Fibroblast of lung (primary cell): Measurements from ENCODE around the gene RNF186. TPM values are rescaled to one million over a fixed set of nuclear protein-coding genes. Genes with fewer than 3 reads are reported as not detected.

ENCODE experiments used
- DNase-seq, 2 donors: peaks; one replicate each; pipeline versions ENCODE4 v3.0.0 to v3.0.0-alpha.2; 2010; ENCODE audit warnings: low read depth in 2 of 2
- H2AFZ ChIP-seq: 2 replicates; pipeline ENCODE4 v1.5.1; 2012; ENCODE audit warnings: low read length, control low read depth, inconsistent platforms
- H3K27ac ChIP-seq: 2 replicates; pipeline ENCODE4 v1.5.1; 2011; ENCODE audit warnings: low read length, control low read depth; ENCODE audit not compliant: insufficient read depth
- H3K27me3 ChIP-seq: 2 replicates; pipeline ENCODE4 v1.5.1; 2011; ENCODE audit warnings: mild to moderate bottlenecking, low read length; ENCODE audit not compliant: control insufficient read depth, insufficient read depth
- H3K36me3 ChIP-seq: 2 replicates; pipeline ENCODE4 v1.5.1; 2011; ENCODE audit warnings: low read length; ENCODE audit not compliant: control insufficient read depth, insufficient read depth
- H3K4me1 ChIP-seq: 2 replicates; pipeline ENCODE4 v1.5.1; 2011; ENCODE audit warnings: low read length; ENCODE audit not compliant: control insufficient read depth, insufficient read depth; ENCODE audit errors: extremely low read depth
- H3K4me2 ChIP-seq: 2 replicates; pipeline ENCODE4 v1.5.1; 2011; ENCODE audit warnings: low read length, control low read depth; ENCODE audit not compliant: insufficient read depth; ENCODE audit errors: extremely low read depth
- H3K4me3 ChIP-seq, 4 experiments: fragments of 200-600 bp in 1 of 4; sonication (generic) in 1 of 4; replicated peaks in 1 of 4; 2 replicates each; pipeline ENCODE4 v1.5.1; 2011 to 2016; ENCODE audit warnings: low read length in 4 of 4, low read depth in 3 of 4, mild to moderate bottlenecking in 3 of 4, control low read depth in 2 of 4, inconsistent platforms in 1 of 4, mixed read lengths in 1 of 4; ENCODE audit not compliant: insufficient read depth in 1 of 4; ENCODE audit errors: control extremely low read depth in 1 of 4
- H3K79me2 ChIP-seq: 2 replicates; pipeline ENCODE4 v1.5.1; 2012; ENCODE audit warnings: mild to moderate bottlenecking, low read length, inconsistent platforms; ENCODE audit not compliant: control insufficient read depth, insufficient read depth
- H3K9ac ChIP-seq: 2 replicates; pipeline ENCODE4 v1.5.1; 2011; ENCODE audit warnings: mild to moderate bottlenecking, low read length, control low read depth; ENCODE audit not compliant: insufficient read depth
- H3K9me3 ChIP-seq: 2 replicates; pipeline ENCODE4 v1.5.1; 2012; ENCODE audit warnings: low read depth, low read length; ENCODE audit not compliant: control insufficient read depth, insufficient read depth
- H4K20me1 ChIP-seq: 2 replicates; pipeline ENCODE4 v1.5.1; 2011; ENCODE audit warnings: low read length; ENCODE audit not compliant: control insufficient read depth, insufficient read depth; ENCODE audit errors: extremely low read depth
- EZH2 ChIP-seq: IDR thresholded peaks from 2 replicates; pipeline ENCODE4 v1.5.1; 2012; ENCODE audit warnings: low read length, control low read depth, mild to moderate bottlenecking; ENCODE audit errors: missing control alignments
- polyA plus RNA-seq, 2 donors: library from polyadenylated mRNA; depleted of rRNA in 1 of 2; stranded (reverse) in 1 of 2; unstranded in 1 of 2; fragments of >200 nt; gene quantifications; 2 replicates each; pipeline ENCODE4 v1.2.1, GENCODE V29; 2011 to 2012; ENCODE audit warnings: missing spikeins in 1 of 2
- total RNA-seq: library from RNA; depleted of rRNA; stranded (reverse); fragments of >200 nt; gene quantifications from 2 replicates; pipeline ENCODE4 v1.2.1, GENCODE V29; 2014
- TF ChIP-seq, protein P1 (sequence below), 2 donors: IDR thresholded peaks in 1 of 2; conservative IDR thresholded peaks in 1 of 2; 1 replicate in 1 of 2; 2 replicates in 1 of 2; pipeline ENCODE4 v1.5.1; 2011 to 2012; ENCODE audit warnings: low read length in 2 of 2, control low read depth in 1 of 2, inconsistent platforms in 1 of 2, low read depth in 1 of 2, mild to moderate bottlenecking in 1 of 2

RNF186 gene
- total and polyA plus RNA-seq, 2 donors (not counting 1 experiment from before 2014, with no cell fraction given), result not detected

GRCh38 chr1:19824541-19824940 lies 9.5 kb upstream of the RNF186 start:
- no peak for TF ChIP-seq EZH2
- TF ChIP-seq, protein P1, sequence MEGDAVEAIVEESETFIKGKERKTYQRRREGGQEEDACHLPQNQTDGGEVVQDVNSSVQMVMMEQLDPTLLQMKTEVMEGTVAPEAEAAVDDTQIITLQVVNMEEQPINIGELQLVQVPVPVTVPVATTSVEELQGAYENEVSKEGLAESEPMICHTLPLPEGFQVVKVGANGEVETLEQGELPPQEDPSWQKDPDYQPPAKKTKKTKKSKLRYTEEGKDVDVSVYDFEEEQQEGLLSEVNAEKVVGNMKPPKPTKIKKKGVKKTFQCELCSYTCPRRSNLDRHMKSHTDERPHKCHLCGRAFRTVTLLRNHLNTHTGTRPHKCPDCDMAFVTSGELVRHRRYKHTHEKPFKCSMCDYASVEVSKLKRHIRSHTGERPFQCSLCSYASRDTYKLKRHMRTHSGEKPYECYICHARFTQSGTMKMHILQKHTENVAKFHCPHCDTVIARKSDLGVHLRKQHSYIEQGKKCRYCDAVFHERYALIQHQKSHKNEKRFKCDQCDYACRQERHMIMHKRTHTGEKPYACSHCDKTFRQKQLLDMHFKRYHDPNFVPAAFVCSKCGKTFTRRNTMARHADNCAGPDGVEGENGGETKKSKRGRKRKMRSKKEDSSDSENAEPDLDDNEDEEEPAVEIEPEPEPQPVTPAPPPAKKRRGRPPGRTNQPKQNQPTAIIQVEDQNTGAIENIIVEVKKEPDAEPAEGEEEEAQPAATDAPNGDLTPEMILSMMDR (conservative IDR thresholded peaks at IDR 0.05 in 1 of 2, IDR thresholded peaks at IDR 0.05 in 1 of 2; ENCODE audit: low read depth in 1 of 2, low read length in 2 of 2), result no peak
- H3K27me3 ChIP-seq, result peaks cover 5% of the 10 kb centered on the region

GRCh38 chr1:19824036-19824435 lies 9.0 kb upstream of the RNF186 start:
- no peak overlapping the region for H2AFZ ChIP-seq
- H3K27ac ChIP-seq, result no peak overlapping the region
- H3K4me3 ChIP-seq, result no peak overlapping the region
- no peak overlapping the region for H3K4me2 ChIP-seq
- H3K9ac ChIP-seq, result no peak overlapping the region
- no peaks in the 10 kb centered on the region for H4K20me1 ChIP-seq
- H3K27me3 ChIP-seq, result peaks cover 5% of the 10 kb centered on the region
- H3K9me3 ChIP-seq, result no peaks in the 10 kb centered on the region
- no peaks in the 10 kb centered on the region for H3K79me2 ChIP-seq
- H3K36me3 ChIP-seq, result no peaks in the 10 kb centered on the region
- TF ChIP-seq EZH2, result no peak
- TF ChIP-seq, protein P1 (conservative IDR thresholded peaks at IDR 0.05 in 1 of 2, IDR thresholded peaks at IDR 0.05 in 1 of 2; ENCODE audit: low read depth in 1 of 2, low read length in 2 of 2), result no peak
- no peaks in the 10 kb centered on the region for H3K4me1 ChIP-seq
- no peak for DNase-seq

More at GRCh38 chr1:19824541-19824940, 9.5 kb upstream of the RNF186 start:
- Histone ChIP-seq H3K4me1 (no peaks in the 10 kb centered on the region), H2AFZ (no peak overlapping the region), H4K20me1 (no peaks in the 10 kb centered on the region), H3K79me2 (no peaks in the 10 kb centered on the region), H3K9me3 (no peaks in the 10 kb centered on the region), H3K9ac (no peak overlapping the region), H3K27ac (no peak overlapping the region), H3K4me2 (no peak overlapping the region), H3K4me3 (no peak overlapping the region), H3K36me3 (no peaks in the 10 kb centered on the region)
- DNase-seq, result peak in 1 of 2 donors; percentile 30

GRCh38 chr1:19819701-19820100 lies 4.6 kb upstream of the RNF186 start:
- TF ChIP-seq, protein P1 (conservative IDR thresholded peaks at IDR 0.05 in 1 of 2, IDR thresholded peaks at IDR 0.05 in 1 of 2; ENCODE audit: low read depth in 1 of 2, low read length in 2 of 2), result no peak
- no peak for TF ChIP-seq EZH2
- no peak for DNase-seq
- no peak overlapping the region for H2AFZ ChIP-seq

More at GRCh38 chr1:19819701-19820100, 4.6 kb upstream of the RNF186 start:
- Histone ChIP-seq H3K4me2 (no peak overlapping the region), H3K27me3 (peaks cover 2% of the 10 kb centered on the region), H4K20me1 (no peaks in the 10 kb centered on the region), H3K9me3 (no peaks in the 10 kb centered on the region), H3K9ac (no peak overlapping the region), H3K27ac (no peak overlapping the region), H3K36me3 (no peaks in the 10 kb centered on the region), H3K4me3 (no peak overlapping the region), H3K4me1 (no peaks in the 10 kb centered on the region), H3K79me2 (no peaks in the 10 kb centered on the region)
